GM12864 (cell line): ENCODE data around the gene TMEM127.
"Not testable (repeated sequence)": the region's sequence is repeated elsewhere in the genome, so short reads cannot be mapped to it uniquely, and the experiment has no call there.

ENCODE experiments used
- DNase-seq: peaks from one replicate; pipeline ENCODE4 v3.0.0-alpha.2; 2011; ENCODE audit warnings: low read depth
- H3K4me3 ChIP-seq: 2 replicates; pipeline ENCODE4 v1.5.1; 2011; ENCODE audit warnings: mild to moderate bottlenecking, low read depth, low read length, control low read depth
- TF ChIP-seq, protein P1 (sequence below): IDR thresholded peaks from 2 replicates; pipeline ENCODE4 v1.5.1; 2011; ENCODE audit warnings: low read depth, mild to moderate bottlenecking, moderate library complexity, low read length, control low read depth, inconsistent platforms; ENCODE audit errors: missing control alignments

The TMEM127 gene

DNA sequence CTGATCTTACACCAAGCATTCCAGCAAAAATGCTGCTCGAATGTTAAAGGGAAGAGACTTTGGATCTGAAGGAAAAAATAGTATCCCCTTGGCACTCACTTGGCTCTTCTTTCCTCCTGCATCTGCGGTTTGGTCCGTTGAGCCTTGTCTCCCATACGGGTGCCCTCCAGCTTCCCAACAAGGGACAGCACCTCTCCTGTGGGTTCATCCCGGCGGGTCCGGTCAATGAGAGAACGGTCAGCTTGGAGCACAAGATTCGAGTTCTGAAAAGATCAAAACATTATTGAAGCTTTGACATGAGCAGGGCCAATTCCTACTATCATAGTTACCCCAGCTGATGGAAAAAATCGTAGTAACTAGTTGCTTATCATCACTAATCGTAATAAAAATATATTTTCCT, 38.8 kb upstream of the TMEM127 start:
- peak overlapping the region; percentile 72 for H3K4me3 ChIP-seq
- no peak for DNase-seq
- TF ChIP-seq, protein P1, sequence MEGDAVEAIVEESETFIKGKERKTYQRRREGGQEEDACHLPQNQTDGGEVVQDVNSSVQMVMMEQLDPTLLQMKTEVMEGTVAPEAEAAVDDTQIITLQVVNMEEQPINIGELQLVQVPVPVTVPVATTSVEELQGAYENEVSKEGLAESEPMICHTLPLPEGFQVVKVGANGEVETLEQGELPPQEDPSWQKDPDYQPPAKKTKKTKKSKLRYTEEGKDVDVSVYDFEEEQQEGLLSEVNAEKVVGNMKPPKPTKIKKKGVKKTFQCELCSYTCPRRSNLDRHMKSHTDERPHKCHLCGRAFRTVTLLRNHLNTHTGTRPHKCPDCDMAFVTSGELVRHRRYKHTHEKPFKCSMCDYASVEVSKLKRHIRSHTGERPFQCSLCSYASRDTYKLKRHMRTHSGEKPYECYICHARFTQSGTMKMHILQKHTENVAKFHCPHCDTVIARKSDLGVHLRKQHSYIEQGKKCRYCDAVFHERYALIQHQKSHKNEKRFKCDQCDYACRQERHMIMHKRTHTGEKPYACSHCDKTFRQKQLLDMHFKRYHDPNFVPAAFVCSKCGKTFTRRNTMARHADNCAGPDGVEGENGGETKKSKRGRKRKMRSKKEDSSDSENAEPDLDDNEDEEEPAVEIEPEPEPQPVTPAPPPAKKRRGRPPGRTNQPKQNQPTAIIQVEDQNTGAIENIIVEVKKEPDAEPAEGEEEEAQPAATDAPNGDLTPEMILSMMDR, result no peak

DNA sequence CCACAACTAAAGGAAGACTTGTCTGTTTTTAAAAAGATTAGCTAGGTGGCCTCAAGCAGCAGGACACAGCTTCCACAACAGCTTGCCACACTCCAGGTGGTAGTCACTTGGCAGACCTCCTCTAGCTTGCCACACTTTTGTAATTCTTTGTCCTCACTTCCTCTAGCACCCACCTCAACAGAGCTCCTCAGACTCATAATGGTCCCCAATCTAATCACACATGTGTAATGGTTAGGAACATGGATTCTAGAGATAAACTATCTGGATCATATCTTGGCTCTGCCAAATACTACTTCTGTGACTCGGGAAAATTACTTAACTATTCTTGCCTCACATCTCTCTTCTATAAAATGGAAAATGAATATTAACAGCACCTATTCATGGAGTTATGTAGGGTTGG, 36.1 kb upstream of the TMEM127 start:
- TF ChIP-seq, protein P1, result no peak
- H3K4me3 ChIP-seq, result no peak overlapping the region
- DNase-seq, result no peak

DNA sequence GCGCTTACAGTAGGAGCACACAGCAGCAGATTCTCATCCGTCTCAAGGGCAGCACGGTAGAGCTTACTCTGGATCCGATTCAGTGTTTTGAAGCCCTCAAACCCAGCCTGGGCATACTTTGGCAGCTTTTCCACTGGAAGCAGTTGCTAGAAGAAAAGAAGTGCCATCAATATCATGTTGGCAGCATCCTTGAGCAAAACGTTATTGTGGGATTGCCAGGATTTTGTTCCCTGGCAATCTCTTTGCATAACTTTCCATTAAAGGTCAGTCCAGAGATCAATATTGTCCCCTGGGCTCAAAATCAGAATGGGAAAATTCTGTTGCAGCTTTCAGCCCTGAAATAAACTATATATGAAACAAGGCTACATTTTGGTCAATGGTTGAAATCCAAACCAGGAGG, 31.1 kb upstream of the TMEM127 start:
- TF ChIP-seq, protein P1, result no peak
- H3K4me3 ChIP-seq, result no peak overlapping the region
- no peak for DNase-seq

DNA sequence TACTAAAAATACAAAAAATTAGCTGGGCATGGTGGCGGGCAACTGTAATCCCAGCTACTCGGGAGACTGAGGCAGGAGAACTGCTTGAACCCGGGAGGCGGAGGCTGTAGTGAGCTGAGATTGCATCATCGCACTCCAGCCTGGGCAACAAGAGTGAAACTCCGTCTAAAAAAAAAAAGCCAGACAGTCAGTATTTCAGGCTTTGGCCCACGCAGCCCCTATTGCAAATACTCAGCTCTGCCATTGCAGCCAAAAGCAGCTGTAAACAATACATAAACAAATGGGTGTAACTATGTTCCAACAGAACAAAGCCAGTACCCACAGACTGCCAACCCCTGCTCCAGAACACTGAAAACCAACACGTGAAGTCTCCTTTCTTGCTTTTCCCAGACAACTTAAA, 28.5 kb upstream of the TMEM127 start:
- not testable (repeated sequence) for H3K4me3 ChIP-seq, DNase-seq

DNA sequence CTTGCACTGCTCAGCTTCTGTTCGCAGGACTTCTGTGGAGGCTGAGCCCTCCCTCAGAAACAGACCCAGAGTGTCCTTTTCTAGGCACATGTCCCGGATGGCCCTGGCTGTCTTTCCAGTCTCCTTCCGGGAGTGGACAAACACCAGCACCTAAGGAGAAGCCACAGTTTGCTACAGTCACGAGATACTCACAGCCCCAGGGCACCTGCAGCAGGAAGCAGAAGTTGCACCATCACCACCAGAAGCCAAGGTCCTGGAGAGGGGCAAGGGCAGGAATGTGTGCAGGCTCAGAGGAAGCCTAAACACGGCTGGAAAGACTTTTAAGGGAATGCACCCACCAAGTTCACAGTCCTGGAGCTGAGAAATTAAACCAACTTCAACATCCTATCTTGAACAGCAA, 26.0 kb upstream of the TMEM127 start:
- no peak for DNase-seq
- no peak overlapping the region for H3K4me3 ChIP-seq
- TF ChIP-seq, protein P1, result no peak

DNA sequence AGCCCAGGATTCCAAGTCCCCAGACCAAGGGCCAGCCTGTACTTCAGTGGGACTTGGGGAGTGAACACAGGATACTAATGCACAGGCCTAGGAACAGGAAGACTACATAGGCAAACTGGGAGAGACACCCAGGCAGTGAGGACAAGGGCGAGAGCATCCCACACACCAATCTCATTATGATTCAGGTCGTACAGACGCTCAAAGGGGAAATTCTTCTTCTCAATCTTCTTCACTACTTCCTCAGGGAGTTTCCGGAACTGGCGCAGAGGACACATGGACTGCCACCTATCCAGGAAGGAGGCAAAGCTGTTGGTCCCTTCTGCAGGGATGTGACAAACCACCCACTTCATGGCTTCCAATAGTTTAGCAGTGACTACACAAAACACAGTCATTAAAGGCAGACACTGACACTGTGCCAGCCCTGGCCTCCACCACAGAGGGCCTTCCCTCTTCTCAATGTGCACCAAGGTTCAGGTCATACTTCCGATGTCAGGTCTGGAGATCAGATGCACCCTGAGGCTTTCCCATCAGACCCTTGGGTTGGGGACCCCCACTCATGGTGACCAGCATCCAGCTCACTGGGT, 21.6 kb upstream of the TMEM127 start:
- no peak for DNase-seq
- TF ChIP-seq, protein P1, result no peak
- no peak overlapping the region for H3K4me3 ChIP-seq

DNA sequence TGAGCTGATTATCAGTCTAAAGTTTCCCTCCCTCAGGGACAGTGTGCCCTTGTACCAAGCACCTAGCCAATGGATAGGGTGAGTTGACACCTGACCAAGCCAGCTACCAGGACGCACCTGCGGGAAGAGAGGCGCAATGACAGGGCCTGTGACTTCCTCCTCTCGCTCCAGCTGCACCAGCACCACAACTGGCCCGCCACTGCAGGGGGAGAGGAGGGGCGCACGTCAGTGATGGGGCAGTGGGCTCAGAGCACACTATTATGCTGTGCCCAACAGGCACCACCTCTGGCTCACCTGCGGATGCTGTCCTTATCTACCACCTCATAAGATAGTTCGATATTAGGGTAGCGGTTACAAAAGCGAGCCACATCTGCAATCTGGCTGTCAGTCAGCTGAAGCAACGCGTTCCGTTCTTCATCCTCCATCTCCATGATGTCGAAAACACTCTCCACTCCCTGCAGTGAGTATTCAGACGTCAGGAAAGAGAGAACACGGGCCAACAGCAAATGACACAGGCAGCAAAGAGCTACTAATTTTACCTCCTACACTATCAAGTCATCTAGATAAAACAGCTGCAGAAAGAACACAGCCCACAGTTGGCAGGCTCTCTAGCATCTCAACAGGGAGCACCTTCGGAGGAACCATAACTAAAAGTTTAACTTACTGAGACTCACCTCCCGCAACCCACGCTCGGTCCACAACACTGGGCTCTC, 11.1 kb upstream of the TMEM127 start:
- TF ChIP-seq, protein P1, result no peak
- no peak for DNase-seq
- H3K4me3 ChIP-seq, result no peak overlapping the region
